Measurements from ENCODE around the gene PDE11A. TPM values are rescaled to one million over a fixed set of nuclear protein-coding genes. Genes with fewer than 3 reads are reported as not detected.

The PDE11A gene
- total RNA-seq, 2 experiments from 2014 or later: not detected

DNA sequence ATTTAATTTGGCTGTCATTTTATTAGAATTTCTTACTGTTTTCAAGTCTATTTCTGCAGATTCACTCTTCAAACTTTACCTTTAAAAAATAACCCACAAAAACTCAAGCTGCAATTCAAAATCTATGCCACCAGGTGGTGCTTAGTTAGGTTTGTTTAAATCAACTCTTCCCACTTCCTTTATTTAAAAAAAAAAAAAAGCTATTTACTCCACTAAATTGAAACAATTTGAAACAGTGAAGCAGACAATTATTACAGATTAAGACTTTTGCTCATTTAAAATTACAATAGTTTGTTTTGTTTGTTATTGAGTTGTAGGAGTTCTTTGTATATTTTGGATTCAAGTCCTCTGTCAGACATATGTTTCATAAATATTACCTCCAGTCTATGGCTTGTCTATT lies 300.0 kb downstream of the PDE11A start:
- intact Hi-C loops (cut with micrococcal nuclease): no loop called here
- no peaks in the 10 kb centered on the region for H3K36me3 Mint-ChIP-seq (ENCODE audit: low read depth)
- H3K4me3 Mint-ChIP-seq: no peak overlapping the region
- TF ChIP-seq, protein P1, sequence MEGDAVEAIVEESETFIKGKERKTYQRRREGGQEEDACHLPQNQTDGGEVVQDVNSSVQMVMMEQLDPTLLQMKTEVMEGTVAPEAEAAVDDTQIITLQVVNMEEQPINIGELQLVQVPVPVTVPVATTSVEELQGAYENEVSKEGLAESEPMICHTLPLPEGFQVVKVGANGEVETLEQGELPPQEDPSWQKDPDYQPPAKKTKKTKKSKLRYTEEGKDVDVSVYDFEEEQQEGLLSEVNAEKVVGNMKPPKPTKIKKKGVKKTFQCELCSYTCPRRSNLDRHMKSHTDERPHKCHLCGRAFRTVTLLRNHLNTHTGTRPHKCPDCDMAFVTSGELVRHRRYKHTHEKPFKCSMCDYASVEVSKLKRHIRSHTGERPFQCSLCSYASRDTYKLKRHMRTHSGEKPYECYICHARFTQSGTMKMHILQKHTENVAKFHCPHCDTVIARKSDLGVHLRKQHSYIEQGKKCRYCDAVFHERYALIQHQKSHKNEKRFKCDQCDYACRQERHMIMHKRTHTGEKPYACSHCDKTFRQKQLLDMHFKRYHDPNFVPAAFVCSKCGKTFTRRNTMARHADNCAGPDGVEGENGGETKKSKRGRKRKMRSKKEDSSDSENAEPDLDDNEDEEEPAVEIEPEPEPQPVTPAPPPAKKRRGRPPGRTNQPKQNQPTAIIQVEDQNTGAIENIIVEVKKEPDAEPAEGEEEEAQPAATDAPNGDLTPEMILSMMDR (IDR thresholded peaks at IDR 0.05): peak; percentile 77
- peak; percentile 38 for DNase-seq
- no peak overlapping the region for H3K27ac Mint-ChIP-seq
- ChIA-PET POLR2A (no interaction called here), CTCF (interaction anchor here (0.7 to 2.9 kb wide), 7 partner anchors 8 to 133 kb away, joined by 3 to 15 read pairs (median 6); no protein-coding TSS in a partner anchor)
- H3K27me3 Mint-ChIP-seq: peaks cover 1% of the 10 kb centered on the region
- H3K9me3 Mint-ChIP-seq: no peaks in the 10 kb centered on the region
- ATAC-seq: no peak
- no peaks in the 10 kb centered on the region for H3K4me1 Mint-ChIP-seq (ENCODE audit: low read depth)

GRCh38 chr2:177771191-177771590 lies 301.4 kb downstream of the PDE11A start:
- intact Hi-C loops (cut with micrococcal nuclease): no loop called here
- ChIA-PET POLR2A (no interaction called here), CTCF (interaction anchor here (2.9 kb wide), 1 partner anchor 10 kb away, joined by 11 read pairs; no protein-coding TSS in a partner anchor)
- DNase-seq (no peak), ATAC-seq (no peak)
- Mint-ChIP-seq H3K27ac (no peak overlapping the region), H3K27me3 (peaks cover 1% of the 10 kb centered on the region), H3K4me3 (no peak overlapping the region), H3K4me1 (ENCODE audit: low read depth) (no peaks in the 10 kb centered on the region), H3K36me3 (ENCODE audit: low read depth) (no peaks in the 10 kb centered on the region), H3K9me3 (no peaks in the 10 kb centered on the region)
- TF ChIP-seq, protein P1 (IDR thresholded peaks at IDR 0.05): no peak

DNA sequence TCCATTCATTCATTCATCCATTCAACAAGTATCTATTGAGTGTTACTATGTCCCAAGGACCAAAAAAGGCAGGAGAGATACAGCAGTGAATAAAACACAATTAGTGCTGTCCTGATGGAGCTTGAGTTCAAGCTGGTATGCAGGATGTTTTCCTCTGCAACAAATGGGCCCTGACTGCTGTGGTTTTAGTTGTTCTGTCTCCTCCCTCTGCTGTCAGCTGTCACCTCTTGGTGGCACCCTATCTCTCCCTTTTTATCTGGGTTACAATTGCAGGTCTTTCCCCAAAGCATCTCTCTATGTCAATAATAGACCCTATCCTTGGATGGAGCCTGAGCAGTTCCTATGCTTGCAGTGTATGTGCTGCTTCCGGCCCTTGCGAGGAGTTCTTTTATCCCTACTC lies 304.8 kb downstream of the PDE11A start:
- intact Hi-C loops (cut with micrococcal nuclease): loop anchor here (10.0 kb wide), 1 partner anchor 433 kb away; no protein-coding TSS in a partner anchor
- no peaks in the 10 kb centered on the region for H3K27me3 Mint-ChIP-seq
- TF ChIP-seq, protein P1 (IDR thresholded peaks at IDR 0.05): no peak
- ChIA-PET CTCF (interaction anchor here (1.0 to 1.5 kb wide), 4 partner anchors 13 to 434 kb away, joined by 3 to 4 read pairs (median 3); partner anchors contain the start of gene RBM45), POLR2A (no interaction called here)
- DNase-seq (peak; percentile 12), ATAC-seq (no peak)
- peaks cover 2% of the 10 kb centered on the region for H3K4me1 Mint-ChIP-seq (ENCODE audit: low read depth)
- H3K36me3 Mint-ChIP-seq (ENCODE audit: low read depth): no peaks in the 10 kb centered on the region
- no peak overlapping the region for H3K4me3 Mint-ChIP-seq
- H3K9me3 Mint-ChIP-seq: no peaks in the 10 kb centered on the region
- H3K27ac Mint-ChIP-seq: no peak overlapping the region

GRCh38 chr2:177765698-177766097 lies 306.9 kb downstream of the PDE11A start:
- Mint-ChIP-seq H3K9me3 (no peaks in the 10 kb centered on the region), H3K4me1 (ENCODE audit: low read depth) (peaks cover 2% of the 10 kb centered on the region), H3K27ac (no peak overlapping the region), H3K27me3 (peaks cover 5% of the 10 kb centered on the region), H3K36me3 (ENCODE audit: low read depth) (no peaks in the 10 kb centered on the region), H3K4me3 (no peak overlapping the region)
- DNase-seq: no peak
- TF ChIP-seq, protein P1 (IDR thresholded peaks at IDR 0.05): no peak
- POLR2A ChIA-PET: no interaction called here
- intact Hi-C loops (cut with micrococcal nuclease): loop anchor here (10.0 kb wide), 1 partner anchor 431 kb away; no protein-coding TSS in a partner anchor
- no peak for ATAC-seq
- CTCF ChIA-PET: interaction anchor here (1.8 kb wide), 1 partner anchor 601 kb away, joined by 4 read pairs; no protein-coding TSS in a partner anchor

DNA sequence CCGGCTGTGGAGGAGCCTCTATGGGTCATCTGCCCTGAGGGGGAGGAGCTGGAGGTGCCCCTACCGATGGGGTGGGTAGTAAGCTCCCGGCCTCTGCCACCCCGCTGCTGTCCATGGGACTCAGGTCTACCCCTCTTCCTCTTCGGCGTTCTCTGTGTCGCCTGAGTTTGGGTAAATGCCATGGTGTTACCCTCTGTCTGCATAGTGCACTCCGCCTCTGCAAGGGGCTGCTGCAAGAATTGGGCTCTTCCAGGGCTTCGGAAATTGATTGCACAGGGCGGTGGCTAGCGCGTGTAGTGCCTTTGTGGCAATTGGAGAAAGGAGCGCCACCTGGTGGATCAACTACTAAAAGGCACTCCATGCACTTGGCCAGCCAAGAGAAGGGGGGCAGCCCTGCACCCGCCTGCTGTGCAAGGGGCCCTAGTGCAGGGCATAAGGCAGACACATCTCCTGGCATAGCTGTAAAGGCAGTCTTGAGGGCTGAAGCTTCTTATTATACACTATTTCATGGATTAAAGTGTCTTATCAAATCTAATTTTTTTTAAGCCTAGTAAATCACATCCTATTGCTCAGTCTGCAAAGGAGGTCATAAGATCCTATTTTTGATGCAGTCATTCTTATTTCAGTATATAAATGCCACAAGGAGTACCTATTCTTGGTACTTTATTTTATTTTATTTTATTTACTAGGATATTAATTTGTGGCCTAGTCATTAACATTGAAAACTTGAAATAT lies 308.9 kb downstream of the PDE11A start:
- TF ChIP-seq, protein P1 (IDR thresholded peaks at IDR 0.05): peak; percentile 78
- H3K27ac Mint-ChIP-seq: no peak overlapping the region
- ChIA-PET CTCF (interaction anchor here (0.5 to 2.6 kb wide), 29 partner anchors 9 to 599 kb away, joined by 3 to 24 read pairs (median 4); no protein-coding TSS in a partner anchor), POLR2A (interaction anchor here (1.1 kb wide), 1 partner anchor 14 kb away, joined by 3 read pairs; no protein-coding TSS in a partner anchor)
- no peaks in the 10 kb centered on the region for H3K36me3 Mint-ChIP-seq (ENCODE audit: low read depth)
- peak; percentile 99 for ATAC-seq
- intact Hi-C loops (cut with micrococcal nuclease): loop anchor here (10.0 kb wide), 1 partner anchor 429 kb away; no protein-coding TSS in a partner anchor
- no peak overlapping the region for H3K4me3 Mint-ChIP-seq
- H3K9me3 Mint-ChIP-seq: no peaks in the 10 kb centered on the region
- H3K27me3 Mint-ChIP-seq: peaks cover 10% of the 10 kb centered on the region
- peak; percentile 89 for DNase-seq
- peaks cover 2% of the 10 kb centered on the region for H3K4me1 Mint-ChIP-seq (ENCODE audit: low read depth)
